Naive thymus-derived CD4-positive, alpha-beta T cell (primary cell): ENCODE data around the gene DCTD. TPM values are rescaled to one million over a fixed set of nuclear protein-coding genes. Genes with fewer than 3 reads are reported as not detected.

Experiments
- ATAC-seq: fragments of 150-1000 bp; cut with Tn5 transposase; 2 replicates; pipeline ENCODE4 v1.10.0; 2021; ENCODE audit warnings: mild to moderate bottlenecking, moderate library complexity
- CTCF ChIA-PET: fragments of 350-600 bp; sonication (Branson Sonifier 250); formaldehyde crosslinking; loops from one replicate; lab custom pipeline; 2021; ENCODE audit warnings: antibody characterized with exemption; lab: Charles Lee
- POLR2A ChIA-PET: fragments of 350-600 bp; sonication (Branson Sonifier 250); formaldehyde crosslinking; loops from one replicate; lab custom pipeline; 2021; ENCODE audit warnings: antibody characterized with exemption, inconsistent platforms; lab: Charles Lee
- DNase-seq, 9 donors: peaks; one replicate each; pipeline versions ENCODE4 v3.0.0 to v3.0.0-alpha.2; 2020 to 2022; ENCODE audit warnings: mixed read lengths in 1 of 9
- H3K27ac ChIP-seq: one replicate; pipeline ENCODE4 v1.7.0; 2013; ENCODE audit warnings: mild to moderate bottlenecking, low read depth, low read length, moderate library complexity
- H3K27me3 ChIP-seq, 2 donors: one replicate each; pipeline ENCODE4 v1.7.0; 2013; ENCODE audit warnings: low read length in 2 of 2, mild to moderate bottlenecking in 2 of 2, moderate library complexity in 2 of 2; ENCODE audit not compliant: control insufficient read depth in 2 of 2, insufficient read depth in 2 of 2
- H3K36me3 ChIP-seq, 3 experiments: 1 replicate in 2 of 3; 2 replicates in 1 of 3; pipeline ENCODE4 v1.7.0; 2013; ENCODE audit warnings: low read length in 3 of 3, mild to moderate bottlenecking in 3 of 3, moderate library complexity in 1 of 3; ENCODE audit not compliant: insufficient read depth in 3 of 3, control insufficient read depth in 2 of 3
- H3K4me1 ChIP-seq, 2 donors: one replicate each; pipeline ENCODE4 v1.7.0; 2013; ENCODE audit warnings: low read length in 2 of 2, mild to moderate bottlenecking in 2 of 2, moderate library complexity in 1 of 2; ENCODE audit not compliant: control insufficient read depth in 2 of 2, insufficient read depth in 2 of 2
- H3K4me3 ChIP-seq: 2 replicates; pipeline ENCODE4 v1.7.0; 2013; ENCODE audit warnings: mild to moderate bottlenecking, low read length
- H3K9me3 ChIP-seq, 3 experiments: 1 replicate in 2 of 3; 2 replicates in 1 of 3; pipeline ENCODE4 v1.7.0; 2013; ENCODE audit warnings: low read length in 3 of 3; ENCODE audit not compliant: control insufficient read depth in 2 of 3
- H3K27ac Mint-ChIP-seq, 9 donors: one replicate each; pipeline ENCODE4 v1.8.0; 2020 to 2022; ENCODE audit warnings: mixed read lengths in 9 of 9, mild to moderate bottlenecking in 8 of 9, moderate library complexity in 5 of 9, inconsistent platforms in 2 of 9
- H3K27me3 Mint-ChIP-seq, 5 donors: one replicate each; pipeline ENCODE4 v1.8.0; 2021 to 2022; ENCODE audit warnings: mixed read lengths in 5 of 5, mild to moderate bottlenecking in 1 of 5
- H3K36me3 Mint-ChIP-seq, 5 donors: one replicate each; pipeline ENCODE4 v1.8.0; 2020 to 2022; ENCODE audit warnings: mixed read lengths in 5 of 5, mild to moderate bottlenecking in 3 of 5, inconsistent platforms in 1 of 5
- H3K4me1 Mint-ChIP-seq, 7 donors: one replicate each; pipeline ENCODE4 v1.8.0; 2020 to 2022; ENCODE audit warnings: mixed read lengths in 7 of 7, mild to moderate bottlenecking in 3 of 7, inconsistent platforms in 1 of 7
- H3K4me3 Mint-ChIP-seq, 10 donors: one replicate each; pipeline ENCODE4 v1.8.0; 2020 to 2022; ENCODE audit warnings: mild to moderate bottlenecking in 10 of 10, mixed read lengths in 10 of 10, moderate library complexity in 6 of 10, inconsistent platforms in 2 of 10
- H3K9me3 Mint-ChIP-seq, 11 donors: one replicate each; pipeline ENCODE4 v1.8.0; 2020 to 2022; ENCODE audit warnings: mixed read lengths in 11 of 11, mild to moderate bottlenecking in 4 of 11, inconsistent platforms in 1 of 11, moderate library complexity in 1 of 11
- intact Hi-C, 2 donors: fragments of 100-400 bp; cut with micrococcal nuclease; formaldehyde crosslinking; loops; one replicate each; pipeline ENCODE4 v1.15.1; 2023
- polyA plus RNA-seq, 2 donors: library from polyadenylated mRNA; unstranded; fragments of 300-500 nt; fragmentation: Illumina TruSeq; gene quantifications; one replicate each; pipeline ENCODE4 v1.2.3, GENCODE V29; 2021
- total RNA-seq, 6 experiments: library from RNA in 5 of 6; stranded (reverse) in 5 of 6; gene quantifications; 1 replicate in 5 of 6; 2 replicates in 1 of 6; pipeline ENCODE4 v1.2.3 and lab custom pipeline; 2021 to 2026

The DCTD gene
- total and polyA plus RNA-seq, 7 experiments from 2014 or later, result 61.4 to 84.7 (median 70.6) TPM

DNA sequence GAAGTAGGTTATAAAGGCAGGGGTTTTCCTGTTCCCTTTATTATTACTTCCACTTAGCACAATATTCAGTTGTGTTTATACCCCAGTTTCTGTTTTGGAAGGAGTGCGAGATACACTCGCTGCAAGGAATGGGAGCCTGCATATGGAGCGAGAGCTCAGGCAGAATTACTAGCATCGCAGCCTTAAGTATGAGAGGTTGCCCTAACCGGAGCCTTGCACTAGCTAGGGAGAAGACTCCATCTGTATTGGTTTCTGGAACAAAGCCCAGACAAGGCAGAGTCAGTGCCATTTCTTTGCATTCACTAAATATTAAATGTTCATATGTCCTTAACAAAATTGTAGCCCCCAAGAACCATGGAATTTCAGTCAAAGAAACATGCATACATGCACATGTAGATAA is 6.2 kb upstream of the DCTD start:
- H3K27me3 Mint-ChIP-seq, result peaks cover 0 to 36% (median 0%) of the 10 kb centered on the region in 5 donors
- no peaks in the 10 kb centered on the region for H3K27me3 ChIP-seq
- intact Hi-C loops, result loop anchor here (10.0 kb wide), 3 partner anchors 249 to 1619 kb away; no protein-coding TSS in a partner anchor
- ATAC-seq, result no peak
- no peak for DNase-seq
- peaks cover 4 to 24% (median 17%) of the 10 kb centered on the region in 7 donors for H3K4me1 Mint-ChIP-seq
- no peak overlapping the region for H3K4me3 ChIP-seq
- ChIA-PET POLR2A (no interaction called here), CTCF (interaction anchor here (1.1 to 1.2 kb wide), 2 partner anchors 9 to 150 kb away, joined by 3 to 4 read pairs; no protein-coding TSS in a partner anchor)
- H3K9me3 ChIP-seq, result no peaks in the 10 kb centered on the region
- H3K27ac ChIP-seq, result no peak overlapping the region
- H3K27ac Mint-ChIP-seq, result no peak overlapping the region
- peaks cover 13 to 14% of the 10 kb centered on the region in 2 donors for H3K4me1 ChIP-seq
- H3K4me3 Mint-ChIP-seq, result no peak overlapping the region
- H3K36me3 ChIP-seq, result no peaks in the 10 kb centered on the region
- peaks cover 0 to 3% (median 0%) of the 10 kb centered on the region in 5 donors for H3K36me3 Mint-ChIP-seq
- H3K9me3 Mint-ChIP-seq, result no peaks in the 10 kb centered on the region

DNA sequence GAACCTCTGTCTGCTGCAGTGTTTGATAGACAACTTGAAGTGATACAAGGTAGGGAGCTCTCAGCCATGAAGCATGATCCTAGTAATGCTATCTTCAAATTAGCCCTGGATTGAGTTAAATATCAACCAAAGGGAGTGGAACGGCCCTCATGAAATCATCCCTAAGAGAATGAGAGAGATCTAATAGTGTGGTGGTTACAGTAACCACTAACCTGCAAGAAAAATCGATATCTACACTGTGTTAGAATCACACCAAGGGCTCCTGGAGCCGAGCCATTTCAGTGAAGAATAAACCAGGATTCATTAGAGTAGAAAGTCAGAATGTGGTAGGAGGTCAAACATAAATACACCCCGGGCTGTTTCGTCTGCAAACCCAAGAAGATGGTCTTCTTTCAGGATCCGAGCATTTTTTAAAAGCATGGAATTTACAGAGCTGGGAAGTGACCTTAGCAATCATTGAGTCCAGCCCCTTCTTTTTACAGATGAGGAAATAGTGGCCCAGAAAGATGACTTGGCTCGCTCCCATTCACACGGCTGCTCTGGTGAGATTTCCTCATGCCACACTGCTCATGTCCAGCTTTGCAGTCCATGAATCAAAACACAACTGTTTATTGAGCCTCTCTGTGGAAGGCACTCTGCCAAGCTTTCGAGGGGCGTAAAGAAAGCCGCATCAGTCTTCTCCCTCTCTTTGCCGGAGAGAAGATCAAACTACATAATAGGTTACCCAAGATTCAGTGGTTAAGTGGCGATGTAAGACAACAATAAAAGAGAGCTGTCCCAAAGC is 5.5 kb upstream of the DCTD start:
- H3K4me3 ChIP-seq, result no peak overlapping the region
- Mint-ChIP-seq H3K4me1 (peaks cover 4 to 31% (median 23%) of the 10 kb centered on the region in 7 donors), H3K27ac (no peak overlapping the region), H3K9me3 (no peaks in the 10 kb centered on the region), H3K4me3 (no peak overlapping the region), H3K27me3 (peaks cover 0 to 36% (median 0%) of the 10 kb centered on the region in 5 donors), H3K36me3 (peaks cover 0 to 3% (median 0%) of the 10 kb centered on the region in 5 donors)
- H3K36me3 ChIP-seq, result no peaks in the 10 kb centered on the region
- H3K27ac ChIP-seq, result no peak overlapping the region
- intact Hi-C loops, result loop anchor here (10.0 kb wide), 3 partner anchors 248 to 1618 kb away; no protein-coding TSS in a partner anchor
- H3K9me3 ChIP-seq, result no peaks in the 10 kb centered on the region
- no peaks in the 10 kb centered on the region for H3K27me3 ChIP-seq
- no peak for ATAC-seq
- ChIA-PET POLR2A (interaction anchor here (1.0 kb wide), 1 partner anchor 15 kb away, joined by 3 read pairs; no protein-coding TSS in a partner anchor), CTCF (interaction anchor here (0.6 to 1.2 kb wide), 3 partner anchors 8 to 530 kb away, joined by 3 to 4 read pairs (median 3); no protein-coding TSS in a partner anchor)
- DNase-seq, result no peak
- peaks cover 18 to 20% of the 10 kb centered on the region in 2 donors for H3K4me1 ChIP-seq

DNA sequence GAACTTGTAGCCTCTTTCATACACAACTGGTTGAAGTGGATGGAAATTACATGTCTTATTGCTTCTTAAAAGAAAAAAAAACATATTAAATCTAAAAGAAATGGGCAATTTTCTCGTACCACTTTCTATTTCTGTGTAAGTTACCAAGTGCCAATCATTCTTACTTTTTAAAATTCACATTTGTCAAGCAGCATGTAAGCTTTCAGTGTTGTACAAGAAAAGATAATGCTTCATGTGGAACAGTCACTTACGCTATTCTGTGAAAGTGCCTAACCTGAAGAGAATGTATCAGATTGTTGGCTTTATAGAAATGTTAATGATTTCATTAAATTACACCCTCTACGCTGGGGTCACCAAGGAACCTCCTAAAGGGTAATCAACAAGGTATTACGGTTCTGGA is 4.4 kb upstream of the DCTD start:
- ChIA-PET POLR2A (interaction anchor here (1.0 kb wide), 1 partner anchor 14 kb away, joined by 3 read pairs; no protein-coding TSS in a partner anchor), CTCF (no interaction called here)
- no peak overlapping the region for H3K4me3 ChIP-seq
- DNase-seq, result no peak
- H3K27me3 Mint-ChIP-seq, result peaks cover 0 to 36% (median 0%) of the 10 kb centered on the region in 5 donors
- H3K27ac ChIP-seq, result no peak overlapping the region
- H3K36me3 Mint-ChIP-seq, result peaks cover 0 to 3% (median 0%) of the 10 kb centered on the region in 5 donors
- H3K4me1 Mint-ChIP-seq, result peaks cover 6 to 32% (median 23%) of the 10 kb centered on the region in 7 donors
- H3K27ac Mint-ChIP-seq, result no peak overlapping the region
- intact Hi-C loops, result loop anchor here (10.0 kb wide), 3 partner anchors 247 to 1617 kb away; no protein-coding TSS in a partner anchor
- H3K36me3 ChIP-seq, result no peaks in the 10 kb centered on the region
- no peaks in the 10 kb centered on the region for H3K27me3 ChIP-seq
- peaks cover 19 to 20% of the 10 kb centered on the region in 2 donors for H3K4me1 ChIP-seq
- no peak overlapping the region for H3K4me3 Mint-ChIP-seq
- no peak for ATAC-seq
- no peaks in the 10 kb centered on the region for H3K9me3 Mint-ChIP-seq
- H3K9me3 ChIP-seq, result no peaks in the 10 kb centered on the region

DNA sequence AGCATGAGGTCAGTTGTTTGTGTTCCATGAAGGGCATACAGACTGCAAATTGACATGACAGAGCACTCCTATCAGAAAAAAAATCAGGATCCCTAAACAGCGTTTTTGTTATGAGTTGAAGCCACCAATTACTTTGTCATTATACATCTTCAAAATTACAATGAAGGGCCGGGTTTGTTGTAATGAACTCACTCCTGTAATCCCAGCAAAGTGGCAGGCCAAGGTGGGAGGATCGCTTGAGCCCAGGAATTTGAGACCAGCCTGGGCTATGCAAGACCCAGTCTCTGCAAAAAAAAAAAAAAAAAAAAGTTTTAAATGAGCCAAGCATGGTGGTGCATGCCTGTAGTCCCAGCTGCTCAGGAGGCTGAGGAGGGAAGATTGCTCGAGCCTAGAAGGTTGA is 3.5 kb upstream of the DCTD start:
- no peak overlapping the region for H3K27ac Mint-ChIP-seq
- Histone ChIP-seq H3K9me3 (no peaks in the 10 kb centered on the region), H3K27me3 (no peaks in the 10 kb centered on the region), H3K36me3 (no peaks in the 10 kb centered on the region), H3K4me3 (no peak overlapping the region), H3K27ac (no peak overlapping the region), H3K4me1 (peaks cover 20 to 26% of the 10 kb centered on the region in 2 donors)
- H3K27me3 Mint-ChIP-seq, result peaks cover 0 to 32% (median 0%) of the 10 kb centered on the region in 5 donors
- DNase-seq (no peak), ATAC-seq (no peak)
- H3K36me3 Mint-ChIP-seq, result peaks cover 0 to 4% (median 0%) of the 10 kb centered on the region in 5 donors
- intact Hi-C loops, result loop anchor here (10.0 kb wide), 3 partner anchors 246 to 1616 kb away; no protein-coding TSS in a partner anchor
- peaks cover 11 to 39% (median 31%) of the 10 kb centered on the region in 7 donors for H3K4me1 Mint-ChIP-seq
- H3K4me3 Mint-ChIP-seq, result no peak overlapping the region
- H3K9me3 Mint-ChIP-seq, result no peaks in the 10 kb centered on the region
- POLR2A ChIA-PET, result interaction anchor here (0.7 kb wide), 1 partner anchor 11 kb away, joined by 3 read pairs; no protein-coding TSS in a partner anchor
- CTCF ChIA-PET, result interaction anchor here (0.6 kb wide), 1 partner anchor 486 kb away, joined by 3 read pairs; no protein-coding TSS in a partner anchor

DNA sequence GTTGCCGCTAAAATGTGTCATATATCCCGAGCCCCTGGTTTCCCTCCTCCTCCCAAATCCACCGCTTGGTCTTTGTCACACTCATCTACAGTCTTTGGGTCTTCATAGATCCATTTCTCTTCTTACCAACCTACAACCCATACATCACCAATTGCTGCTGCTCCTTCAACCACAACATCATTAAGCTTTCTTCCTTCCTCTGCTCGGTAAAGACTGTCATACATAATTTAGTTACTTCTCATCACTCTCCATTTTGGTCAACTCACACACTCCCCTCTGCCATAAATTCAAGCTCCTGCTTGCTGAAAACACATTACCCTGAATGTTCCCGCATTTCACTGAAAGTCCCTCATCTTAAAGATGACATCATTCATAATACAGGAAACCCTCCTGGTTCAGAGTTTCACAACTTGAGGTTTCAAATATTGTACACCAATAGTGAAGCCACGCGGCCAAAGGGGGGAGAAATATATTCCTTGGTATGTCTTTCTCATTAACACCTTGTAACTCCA is 1.7 kb upstream of the DCTD start:
- peak overlapping the region; percentile 89 for H3K27ac ChIP-seq

More for the DNA sequence above, 1.7 kb upstream of the DCTD start:
- Histone ChIP-seq H3K9me3 (no peaks in the 10 kb centered on the region), H3K27me3 (no peaks in the 10 kb centered on the region), H3K4me1 (peaks cover 20 to 26% of the 10 kb centered on the region in 2 donors), H3K36me3 (peaks cover 0 to 12% (median 0%) of the 10 kb centered on the region in 3 experiments), H3K4me3 (peak overlapping the region; percentile 77)
- Mint-ChIP-seq H3K36me3 (peaks cover 0 to 7% (median 4%) of the 10 kb centered on the region in 5 donors), H3K27ac (peak overlapping the region; percentile 81 to 98 (median 91)), H3K4me3 (peak overlapping the region; percentile 72 to 93 (median 80)), H3K9me3 (no peaks in the 10 kb centered on the region), H3K27me3 (peaks cover 0 to 18% (median 0%) of the 10 kb centered on the region in 5 donors), H3K4me1 (peaks cover 11 to 44% (median 36%) of the 10 kb centered on the region in 7 donors)
- ATAC-seq (no peak), DNase-seq (peak in 5 of 9 donors; percentile 10 to 19 (median 17))
- intact Hi-C loops, result loop anchor here (1.0 to 5.0 kb wide), 9 partner anchors 110 to 1618 kb away; partner anchors contain the start of genes CDKN2AIP (in 1 of the 2), RWDD4 (in 1 of the 2) and TRAPPC11 (in 1 of the 2)
- ChIA-PET CTCF (interaction anchor here (0.6 to 1.5 kb wide), 7 partner anchors 11 to 343 kb away, joined by 3 to 5 read pairs (median 4); no protein-coding TSS in a partner anchor), POLR2A (interaction anchor here (0.6 to 1.5 kb wide), 7 partner anchors 10 to 587 kb away, joined by 3 to 12 read pairs (median 4); partner anchors contain the start of genes CDKN2AIP and ING2)
